CD4-positive, CD25-positive, alpha-beta regulatory T cell (primary cell): ENCODE data around the gene TOLLIP. TPM values are rescaled to one million over a fixed set of nuclear protein-coding genes. Genes with fewer than 3 reads are reported as not detected.

ENCODE experiments used
- ATAC-seq, 2 donors: fragments of 150-1000 bp; cut with Tn5 transposase; one replicate each; pipeline ENCODE4 v1.10.0; 2021; ENCODE audit warnings: low read depth in 2 of 2, moderate number of reproducible peaks in 2 of 2, moderate library complexity in 1 of 2
- DNase-seq, 3 donors: peaks; one replicate each; pipeline versions ENCODE4 v3.0.0 to v3.0.0-alpha.2; 2012 to 2022; ENCODE audit warnings: mixed read lengths in 1 of 3
- H3K27ac ChIP-seq: one replicate; pipeline ENCODE4 v1.7.0; 2013; ENCODE audit warnings: mild to moderate bottlenecking, low read length; ENCODE audit not compliant: insufficient read depth, poor library complexity, severe bottlenecking
- H3K27me3 ChIP-seq: one replicate; pipeline ENCODE4 v1.7.0; 2013; ENCODE audit warnings: low read length; ENCODE audit not compliant: control insufficient read depth, insufficient read depth
- H3K36me3 ChIP-seq: one replicate; pipeline ENCODE4 v1.7.0; 2013; ENCODE audit warnings: mild to moderate bottlenecking, low read length, moderate library complexity; ENCODE audit not compliant: control insufficient read depth, insufficient read depth
- H3K4me1 ChIP-seq: 2 replicates; pipeline ENCODE4 v1.7.0; 2013; ENCODE audit warnings: mild to moderate bottlenecking, low read length; ENCODE audit not compliant: insufficient read depth, control insufficient read depth, poor library complexity, severe bottlenecking
- H3K4me3 ChIP-seq: one replicate; pipeline ENCODE4 v1.7.0; 2013; ENCODE audit warnings: low read depth, mild to moderate bottlenecking, low read length, moderate library complexity
- H3K9me3 ChIP-seq, 2 experiments: 1 replicate in 1 of 2; 2 replicates in 1 of 2; pipeline ENCODE4 v1.7.0; 2013; ENCODE audit warnings: low read length in 2 of 2, mild to moderate bottlenecking in 1 of 2, moderate library complexity in 1 of 2; ENCODE audit not compliant: control insufficient read depth in 2 of 2
- H3K27ac Mint-ChIP-seq, 3 donors: one replicate each; pipeline ENCODE4 v1.8.0; 2020 to 2022; ENCODE audit warnings: mild to moderate bottlenecking in 3 of 3, mixed read lengths in 3 of 3, moderate library complexity in 2 of 3
- H3K27me3 Mint-ChIP-seq: one replicate; pipeline ENCODE4 v1.8.0; 2022; ENCODE audit warnings: mild to moderate bottlenecking, mixed read lengths
- H3K36me3 Mint-ChIP-seq: one replicate; pipeline ENCODE4 v1.8.0; 2020; ENCODE audit warnings: mixed read lengths
- H3K4me1 Mint-ChIP-seq, 4 donors: one replicate each; pipeline ENCODE4 v1.8.0; 2020 to 2022; ENCODE audit warnings: mixed read lengths in 4 of 4, mild to moderate bottlenecking in 1 of 4
- H3K4me3 Mint-ChIP-seq, 4 donors: one replicate each; pipeline ENCODE4 v1.8.0; 2020 to 2022; ENCODE audit warnings: mild to moderate bottlenecking in 4 of 4, mixed read lengths in 4 of 4, moderate library complexity in 3 of 4
- H3K9me3 Mint-ChIP-seq, 7 donors: one replicate each; pipeline ENCODE4 v1.8.0; 2020 to 2022; ENCODE audit warnings: mixed read lengths in 7 of 7, mild to moderate bottlenecking in 3 of 7, moderate library complexity in 2 of 7
- polyA plus RNA-seq, 4 donors: library from polyadenylated mRNA; unstranded; fragments of 300-500 nt; fragmentation: Illumina TruSeq; gene quantifications; one replicate each; pipeline ENCODE4 v1.2.3, GENCODE V29; 2021
- total RNA-seq: library from RNA; stranded (reverse); gene quantifications from one replicate; pipeline ENCODE4 v1.2.3, GENCODE V29; 2022

TOLLIP gene
- total and polyA plus RNA-seq, 5 donors from 2014 or later: 25.3 to 60.0 (median 30.8) TPM

DNA sequence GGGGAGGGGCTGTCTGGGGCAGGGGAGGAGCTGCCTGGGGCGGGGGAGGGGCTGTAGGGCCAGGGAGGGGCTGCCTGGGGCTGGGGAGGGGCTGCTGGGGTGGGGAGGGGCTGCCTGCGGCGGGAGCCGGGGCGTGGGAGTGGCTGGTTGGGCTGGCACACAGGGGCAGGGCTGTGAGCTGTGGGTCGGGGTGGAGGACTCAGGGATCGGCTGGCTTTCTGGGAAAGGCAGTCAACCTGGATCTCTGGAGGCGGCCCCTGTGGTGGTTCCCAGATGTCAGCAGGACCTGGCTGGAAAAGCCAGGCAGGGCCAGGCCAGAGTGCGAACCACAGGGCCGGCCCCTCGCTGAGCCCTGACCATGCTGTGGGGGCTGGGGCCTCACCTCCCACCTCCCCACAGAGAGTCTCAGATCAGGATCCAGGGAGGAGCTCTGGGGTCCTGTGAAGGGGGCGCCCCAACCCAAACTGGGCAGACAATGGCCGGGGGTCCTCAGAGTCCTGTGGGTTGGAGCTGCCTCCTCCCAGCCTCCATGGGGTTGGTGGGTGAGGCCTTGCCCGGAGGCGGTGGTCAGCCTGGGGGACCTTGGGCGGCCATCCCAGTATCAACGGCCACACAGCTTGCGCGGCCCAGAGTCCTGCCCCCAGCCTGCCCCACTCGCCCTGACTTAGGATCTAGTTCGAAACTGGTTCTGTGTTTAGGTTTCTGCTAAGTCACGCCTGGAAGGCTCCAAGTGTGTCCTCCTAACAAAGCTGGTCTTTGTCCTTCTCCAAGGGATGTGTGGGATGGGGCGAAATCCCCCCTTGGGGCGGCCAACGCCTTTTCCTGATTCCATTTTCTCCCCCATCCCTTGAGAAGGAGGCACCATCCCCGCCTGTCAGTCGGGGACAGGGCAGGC lies 84.7 kb downstream of the TOLLIP start:
- no peaks in the 10 kb centered on the region for H3K9me3 ChIP-seq
- Mint-ChIP-seq H3K4me1 (no peaks in the 10 kb centered on the region), H3K27me3 (no peaks in the 10 kb centered on the region), H3K4me3 (no peak overlapping the region), H3K9me3 (no peaks in the 10 kb centered on the region), H3K36me3 (no peaks in the 10 kb centered on the region), H3K27ac (no peak overlapping the region)
- no peak overlapping the region for H3K27ac ChIP-seq
- no peaks in the 10 kb centered on the region for H3K4me1 ChIP-seq
- no peaks in the 10 kb centered on the region for H3K27me3 ChIP-seq
- DNase-seq (no peak), ATAC-seq (no peak)
- no peak overlapping the region for H3K4me3 ChIP-seq
- no peaks in the 10 kb centered on the region for H3K36me3 ChIP-seq

Other genes starting within 250 kb of the TOLLIP start
- gene MUC2, start 234.8 kb downstream of the TOLLIP start, total RNA-seq: not detected
- gene MUC2, start 234.8 kb downstream of the TOLLIP start, polyA plus RNA-seq: not detected
- gene MUC5AC, start 151.7 kb downstream of the TOLLIP start, total RNA-seq: not detected
- not detected for gene MUC5AC, start 151.7 kb downstream of the TOLLIP start, polyA plus RNA-seq
- gene MUC5B, start 86.6 kb downstream of the TOLLIP start, total RNA-seq: not detected
- gene MUC5B, start 86.6 kb downstream of the TOLLIP start, polyA plus RNA-seq: not detected
- gene BRSK2, start 80.3 kb upstream of the TOLLIP start, total RNA-seq: 0.42 TPM
- gene BRSK2, start 80.3 kb upstream of the TOLLIP start, polyA plus RNA-seq: under 1 TPM in 3 of 4 donors, not detected in 1; 0.07 to 0.09 (median 0.07) TPM
- 87.8 TPM for gene MOB2, start 177.1 kb upstream of the TOLLIP start, total RNA-seq
- gene MOB2, start 177.1 kb upstream of the TOLLIP start, polyA plus RNA-seq: 10 to 100 TPM; 55.7 to 70.1 (median 66.8) TPM